HG03064 (cell line): ENCODE data around the gene TEX55.
"Not testable (repeated sequence)": the region's sequence is repeated elsewhere in the genome, so short reads cannot be mapped to it uniquely, and the experiment has no call there.

Experiments used
- ATAC-seq: cut with Tn5 transposase; IDR thresholded peaks from one replicate; pipeline ENCODE4 v1.9.1; 2021; ENCODE audit warnings: low read depth; ENCODE audit not compliant: unreplicated experiment

The TEX55 gene

DNA sequence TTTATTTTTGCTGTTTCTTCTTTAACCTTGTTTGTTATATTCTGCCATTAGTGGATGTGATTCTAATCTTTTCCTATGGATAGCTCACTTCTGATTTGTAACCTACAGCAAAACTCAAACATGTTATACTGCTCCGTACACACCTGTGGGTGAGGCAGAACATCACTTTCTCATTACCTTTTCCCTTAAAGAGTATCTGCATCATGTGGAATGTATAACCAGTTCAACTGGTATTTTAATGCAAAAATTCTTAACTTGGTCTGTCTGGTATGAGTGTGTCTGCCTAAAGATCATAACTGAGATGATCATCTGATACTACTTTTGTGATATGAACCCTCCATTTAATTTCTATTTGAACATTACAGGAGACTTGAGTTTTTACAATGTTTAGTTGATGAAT is 14.4 kb downstream of the TEX55 start:
- no peak for ATAC-seq

GRCh38 chr3:119160815-119161214 is 14.8 kb downstream of the TEX55 start:
- ATAC-seq: no peak

DNA sequence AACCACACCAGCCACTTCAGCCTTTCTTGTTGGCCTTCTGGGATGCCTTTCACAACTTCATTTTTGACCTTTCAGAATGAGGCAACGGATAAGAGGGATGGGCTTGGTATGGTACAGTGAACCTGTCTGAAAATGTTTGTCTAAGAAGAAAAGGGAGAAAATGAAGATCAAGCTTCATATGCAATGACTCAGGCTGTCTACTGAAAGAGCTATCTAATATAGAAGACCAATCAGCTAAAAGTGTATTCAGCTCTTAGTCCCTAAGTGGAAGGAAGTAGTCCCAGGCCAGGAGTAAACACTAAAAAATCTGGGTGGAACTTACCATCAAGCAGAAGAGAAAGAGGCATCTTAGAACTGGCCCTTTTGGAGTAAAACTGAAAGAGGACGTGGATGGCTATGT is 15.3 kb downstream of the TEX55 start:
- ATAC-seq: no peak

- ATAC-seq: not testable (repeated sequence)
These were observed 18.8 kb downstream of the TEX55 start for GRCh38 chr3:119164745-119165144.

DNA sequence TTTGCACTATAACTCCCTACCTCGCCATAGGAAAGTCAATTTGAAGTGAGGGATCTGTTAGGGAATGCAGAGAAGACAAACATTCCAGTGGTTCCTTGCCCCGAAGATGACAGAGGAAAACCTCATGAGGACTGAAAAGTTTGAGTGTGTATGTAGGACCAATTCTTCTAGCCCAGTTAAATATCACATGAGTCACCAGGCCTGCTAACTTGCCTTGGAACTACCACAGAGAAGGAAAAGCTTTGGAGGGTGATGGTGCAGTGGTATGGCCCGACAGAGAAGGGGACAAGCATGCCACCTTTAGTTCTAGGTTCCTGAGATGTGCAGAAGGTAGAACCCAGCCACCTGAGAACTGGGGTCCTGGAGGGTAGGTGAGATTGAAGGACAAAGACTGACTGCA is 24.9 kb downstream of the TEX55 start:
- no peak for ATAC-seq

- no peak for ATAC-seq
These were observed 27.4 kb downstream of the TEX55 start, which contains the start of gene UPK1B for GRCh38 chr3:119173325-119173724. Gene UPK1B, plus strand, starts transcription at chr3:119173598. Its CDS starts 13,144 bp downstream, at chr3:119186742.

GRCh38 chr3:119175872-119176756 is 30.1 kb downstream of the TEX55 start:
- no peak for ATAC-seq

DNA sequence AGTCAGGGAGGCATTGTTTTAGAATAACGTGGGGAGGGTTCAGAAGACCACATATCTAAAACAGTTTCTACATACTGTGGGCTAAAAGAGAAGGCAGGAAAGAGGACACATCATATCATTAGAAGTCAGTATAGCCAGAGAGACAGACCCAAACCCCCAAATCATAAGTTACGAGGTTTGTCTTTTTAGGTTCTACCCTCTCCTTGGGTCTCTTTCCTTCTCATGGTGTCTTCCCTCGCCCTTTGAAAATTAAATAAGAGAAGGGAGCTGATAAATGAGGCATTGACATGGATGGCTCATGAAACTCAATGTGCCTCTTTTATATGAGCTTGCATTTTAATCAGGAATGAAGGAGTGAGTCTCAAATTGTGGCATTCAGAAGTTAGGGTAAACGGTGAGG is 30.8 kb downstream of the TEX55 start:
- no peak for ATAC-seq

DNA sequence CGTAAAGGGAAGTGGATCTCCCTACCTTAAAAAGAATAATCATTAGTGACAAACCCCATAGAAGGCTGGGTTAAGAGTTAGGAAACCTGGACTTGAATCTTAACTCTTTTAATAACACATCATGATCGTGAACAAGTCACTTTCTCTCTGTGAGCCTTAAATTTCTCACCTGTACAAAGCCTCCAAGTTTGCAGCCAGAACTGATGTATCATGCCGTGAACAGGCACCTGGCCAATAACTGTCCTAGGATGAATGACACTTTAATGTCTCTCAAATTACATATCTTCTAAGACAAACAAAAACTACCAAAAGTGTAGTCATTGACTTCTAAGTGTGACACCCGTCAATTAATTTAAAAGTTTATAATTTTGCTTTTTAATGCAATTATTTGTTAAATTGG is 31.4 kb downstream of the TEX55 start:
- no peak for ATAC-seq

GRCh38 chr3:119181765-119182164 is 35.8 kb downstream of the TEX55 start:
- ATAC-seq: no peak

- ATAC-seq: no peak
These were observed 38.1 kb downstream of the TEX55 start for GRCh38 chr3:119184111-119184510.

- no peak for ATAC-seq
These were observed 39.0 kb downstream of the TEX55 start for GRCh38 chr3:119184796-119185570.

DNA sequence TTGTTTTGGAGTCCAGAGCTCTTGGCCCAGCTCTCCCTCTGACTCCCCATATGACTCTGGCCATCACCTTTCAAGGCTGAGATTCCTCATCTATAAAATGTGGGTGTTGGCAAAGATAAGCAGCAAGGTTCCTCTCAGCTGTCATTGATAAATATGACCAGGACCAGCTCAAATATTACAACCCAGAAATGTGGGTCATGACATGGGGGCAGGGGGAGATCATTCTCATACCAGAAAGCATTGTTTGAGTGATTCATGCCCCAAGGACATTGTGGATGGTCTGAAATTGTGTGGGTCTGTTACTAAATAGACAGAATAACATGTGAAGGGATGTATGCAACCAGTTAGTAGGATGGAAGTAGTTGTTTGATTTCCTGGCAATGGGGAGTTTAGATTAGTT is 41.3 kb downstream of the TEX55 start:
- ATAC-seq: no peak

- no peak for ATAC-seq
These were observed 45.8 kb downstream of the TEX55 start for GRCh38 chr3:119191800-119192199.

GRCh38 chr3:119194237-119195150 is 48.5 kb downstream of the TEX55 start:
- no peak for ATAC-seq

DNA sequence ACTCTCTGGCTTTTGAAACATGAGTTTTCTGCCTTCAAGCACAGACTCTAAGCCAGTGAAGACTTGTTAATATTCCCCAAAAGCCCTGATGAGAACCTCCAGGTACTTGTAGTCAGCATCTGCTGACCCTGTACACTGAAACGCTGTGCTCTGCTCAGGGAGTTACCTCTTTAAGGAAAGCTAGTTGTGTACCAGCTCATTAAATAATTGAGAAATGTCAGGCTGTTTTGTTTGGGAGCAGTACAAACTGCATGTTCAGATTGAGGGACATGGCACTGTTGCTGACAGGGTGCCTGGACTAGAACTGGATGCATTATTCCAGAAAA is 49.1 kb downstream of the TEX55 start:
- ATAC-seq: no peak

GRCh38 chr3:119195911-119196310 is 49.9 kb downstream of the TEX55 start:
- ATAC-seq: no peak
